Spleen (tissue), 7 donors: Measurements from ENCODE around the gene FYB1.

Source experiments
- CTCF ChIP-seq, 11 experiments: fragments of 200-600 bp in 7 of 11; fragments of 450-650 bp in 4 of 11; sonication (generic) in 4 of 11; IDR thresholded peaks in 8 of 11; conservative IDR thresholded peaks in 3 of 11; 1 replicate in 7 of 11; 2 replicates in 4 of 11; pipeline versions ENCODE4 v1.4.0 to v1.8.0; 2016 to 2021; ENCODE audit warnings: antibody characterized with exemption in 11 of 11, inconsistent platforms in 4 of 11, mild to moderate bottlenecking in 1 of 11
- POLR2A ChIP-seq, 3 donors: fragments of 450-650 bp; IDR thresholded peaks; one replicate each; pipeline ENCODE4 v1.5.1; 2017; ENCODE audit warnings: antibody characterized with exemption in 3 of 3, mild to moderate bottlenecking in 1 of 3
- POLR2AphosphoS5 ChIP-seq, 3 donors: sonication (generic); formaldehyde crosslinking; IDR thresholded peaks; one replicate each; pipeline ENCODE4 v1.5.1; 2017; ENCODE audit warnings: antibody characterized with exemption in 3 of 3
- donor health status: DM: no; HTN: no; CAD: no; lungs with moderate emphysema.
- donor health status: DM: no; HTN: no; CAD: no.
- donor health status: DM: no; HTN: no; CAD: no.

GRCh38 chr5:39266442-39266841 is 47.1 kb upstream of the FYB1 start:
- TF ChIP-seq POLR2A (IDR thresholded peaks at IDR 0.05) (no peak), CTCF (IDR thresholded peaks at IDR 0.05 in 8 of 11, conservative IDR thresholded peaks at IDR 0.05 in 3 of 11) (no peak), POLR2AphosphoS5 (IDR thresholded peaks at IDR 0.05) (no peak)
